Measurements from ENCODE around the gene TIMP3.
"Not testable (repeated sequence)": the region's sequence is repeated elsewhere in the genome, so short reads cannot be mapped to it uniquely, and the experiment has no call there.

Gene TIMP3

GRCh38 chr22:32801537-32802236, at the start of gene TIMP3:
TIMP3 (plus strand) TSS chr22:32801705; CDS start chr22:32802002, 297 bp downstream.
- peak; percentile 78 for ATAC-seq
- TF ChIP-seq ZNF8 (CRISPR knock-in tag; IDR thresholded peaks at IDR 0.05) (no peak), ISL1 (CRISPR knock-in tag; IDR thresholded peaks at IDR 0.05) (no peak)

DNA sequence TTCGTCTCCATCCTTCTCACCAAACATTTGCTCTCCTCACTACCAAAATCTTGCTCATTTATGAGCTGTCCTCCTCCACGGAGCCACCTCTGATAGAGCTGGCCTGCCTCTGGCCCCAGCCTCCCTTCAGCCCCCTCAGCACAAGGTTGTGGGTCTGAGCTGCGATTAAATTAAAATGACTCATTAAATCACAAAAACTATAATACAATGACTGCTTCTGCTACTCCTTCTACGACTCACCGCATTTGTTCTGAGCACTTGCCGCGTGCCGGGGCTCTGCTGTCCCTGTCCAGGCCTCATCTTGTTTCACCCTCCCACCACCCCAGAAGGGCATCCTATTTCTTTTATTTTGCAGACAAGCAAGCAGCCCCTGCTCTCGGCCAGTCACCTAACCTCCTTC, 49.2 kb upstream of the TIMP3 start:
- no peak for ATAC-seq
- TF ChIP-seq RARB (CRISPR knock-in tag; IDR thresholded peaks at IDR 0.05) = no peak
- no peak for TF ChIP-seq CSDC2 (CRISPR knock-in tag; IDR thresholded peaks at IDR 0.05)
- TF ChIP-seq TOX (CRISPR knock-in tag; IDR thresholded peaks at IDR 0.05; ENCODE audit: borderline replicate concordance) = no peak
- TF ChIP-seq ZFP30 (CRISPR knock-in tag; IDR thresholded peaks at IDR 0.05) = no peak
- TF ChIP-seq ZC3H10 (CRISPR knock-in tag; IDR thresholded peaks at IDR 0.05) = no peak
- TF ChIP-seq PATZ1 (CRISPR knock-in tag; IDR thresholded peaks at IDR 0.05; ENCODE audit: borderline replicate concordance) = no peak

DNA sequence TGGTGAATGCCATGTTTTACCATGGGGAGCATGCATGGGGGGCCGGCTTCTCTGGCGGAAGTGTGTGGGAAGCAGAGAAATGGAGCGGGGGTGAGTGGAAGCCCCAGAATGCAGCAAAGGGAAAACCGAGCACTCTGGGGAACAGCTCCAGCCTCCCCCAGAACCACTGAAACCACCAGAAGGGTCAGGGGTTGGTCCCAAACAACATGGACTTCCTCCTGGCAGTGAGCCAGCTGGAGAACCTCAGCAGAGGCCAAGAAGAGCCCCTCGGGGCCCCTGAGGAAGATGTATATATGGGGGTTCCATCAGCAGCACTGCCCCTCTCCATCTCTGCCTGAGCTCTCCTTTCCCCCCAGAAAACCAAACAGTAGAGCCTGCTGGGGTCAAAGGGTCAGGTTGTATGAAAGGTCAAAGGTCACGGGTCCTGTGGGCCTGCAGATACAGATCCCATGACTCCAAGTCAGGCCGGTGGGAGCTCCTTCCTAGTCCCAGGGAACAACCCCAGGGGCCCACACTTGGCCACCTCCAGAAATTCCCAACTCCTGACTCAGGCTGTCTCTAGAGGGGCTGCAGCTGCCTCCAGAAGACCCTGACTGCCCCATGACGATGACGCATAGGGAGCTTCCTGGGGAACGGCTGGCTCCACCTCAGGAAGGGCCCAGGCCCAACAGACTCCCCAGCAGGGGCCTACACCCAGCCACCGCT, 48.5 kb upstream of the TIMP3 start:
- TF ChIP-seq ZNF565 (CRISPR knock-in tag; conservative IDR thresholded peaks at IDR 0.05; ENCODE audit: low read depth) = no peak
- no peak for TF ChIP-seq ZNF70 (CRISPR knock-in tag; IDR thresholded peaks at IDR 0.05)
- TF ChIP-seq TCF4 (CRISPR knock-in tag; IDR thresholded peaks at IDR 0.05; ENCODE audit: borderline replicate concordance) = no peak
- TF ChIP-seq ZNF8 (CRISPR knock-in tag; IDR thresholded peaks at IDR 0.05) = no peak
- no peak for TF ChIP-seq ISL1 (CRISPR knock-in tag; IDR thresholded peaks at IDR 0.05)
- no peak for ATAC-seq

DNA sequence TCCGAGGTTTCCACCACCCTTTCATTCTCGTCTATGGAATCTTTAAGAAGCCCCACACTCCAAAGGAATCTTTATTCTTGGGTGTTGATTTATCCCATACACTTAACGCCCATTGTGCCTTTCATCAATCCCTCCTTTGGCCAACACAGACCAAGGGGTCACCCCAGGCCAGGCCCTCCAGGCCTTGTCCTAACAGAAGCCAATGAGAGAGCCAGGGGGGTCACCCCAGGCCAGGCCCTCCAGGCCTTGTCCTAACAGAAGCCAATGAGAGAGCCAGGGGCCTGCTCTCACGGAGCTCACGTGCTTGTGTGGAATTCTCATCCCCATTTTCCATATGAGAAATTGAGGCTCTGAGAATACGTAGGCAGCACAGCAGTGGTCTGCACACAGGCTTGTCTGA, 47.9 kb upstream of the TIMP3 start:
- no peak for ATAC-seq
- no peak for TF ChIP-seq TCF4 (CRISPR knock-in tag; IDR thresholded peaks at IDR 0.05; ENCODE audit: borderline replicate concordance)
- TF ChIP-seq ZC3H10 (CRISPR knock-in tag; IDR thresholded peaks at IDR 0.05) = no peak
- TF ChIP-seq ZFP30 (CRISPR knock-in tag; IDR thresholded peaks at IDR 0.05) = no peak
- TF ChIP-seq RARB (CRISPR knock-in tag; IDR thresholded peaks at IDR 0.05) = no peak
- no peak for TF ChIP-seq CSDC2 (CRISPR knock-in tag; IDR thresholded peaks at IDR 0.05)
- no peak for TF ChIP-seq OSR1 (CRISPR knock-in tag; IDR thresholded peaks at IDR 0.05)

- ATAC-seq = no peak
- TF ChIP-seq TOX (CRISPR knock-in tag; IDR thresholded peaks at IDR 0.05; ENCODE audit: borderline replicate concordance) (no peak), ZNF565 (CRISPR knock-in tag; conservative IDR thresholded peaks at IDR 0.05; ENCODE audit: low read depth) (no peak), ARNTL (CRISPR knock-in tag; IDR thresholded peaks at IDR 0.05; ENCODE audit: borderline replicate concordance, low read depth) (no peak), SNAI2 (CRISPR knock-in tag; IDR thresholded peaks at IDR 0.05) (no peak), ZC3H10 (CRISPR knock-in tag; IDR thresholded peaks at IDR 0.05) (no peak), RARB (CRISPR knock-in tag; IDR thresholded peaks at IDR 0.05) (no peak), ISL1 (CRISPR knock-in tag; IDR thresholded peaks at IDR 0.05) (no peak)
- TF ChIP-seq, protein P1, sequence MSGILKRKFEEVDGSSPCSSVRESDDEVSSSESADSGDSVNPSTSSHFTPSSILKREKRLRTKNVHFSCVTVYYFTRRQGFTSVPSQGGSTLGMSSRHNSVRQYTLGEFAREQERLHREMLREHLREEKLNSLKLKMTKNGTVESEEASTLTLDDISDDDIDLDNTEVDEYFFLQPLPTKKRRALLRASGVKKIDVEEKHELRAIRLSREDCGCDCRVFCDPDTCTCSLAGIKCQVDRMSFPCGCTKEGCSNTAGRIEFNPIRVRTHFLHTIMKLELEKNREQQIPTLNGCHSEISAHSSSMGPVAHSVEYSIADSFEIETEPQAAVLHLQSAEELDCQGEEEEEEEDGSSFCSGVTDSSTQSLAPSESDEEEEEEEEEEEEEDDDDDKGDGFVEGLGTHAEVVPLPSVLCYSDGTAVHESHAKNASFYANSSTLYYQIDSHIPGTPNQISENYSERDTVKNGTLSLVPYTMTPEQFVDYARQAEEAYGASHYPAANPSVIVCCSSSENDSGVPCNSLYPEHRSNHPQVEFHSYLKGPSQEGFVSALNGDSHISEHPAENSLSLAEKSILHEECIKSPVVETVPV (CRISPR knock-in tag; IDR thresholded peaks at IDR 0.05) = no peak
These were observed 47.0 kb upstream of the TIMP3 start for GRCh38 chr22:32754413-32755041.

DNA sequence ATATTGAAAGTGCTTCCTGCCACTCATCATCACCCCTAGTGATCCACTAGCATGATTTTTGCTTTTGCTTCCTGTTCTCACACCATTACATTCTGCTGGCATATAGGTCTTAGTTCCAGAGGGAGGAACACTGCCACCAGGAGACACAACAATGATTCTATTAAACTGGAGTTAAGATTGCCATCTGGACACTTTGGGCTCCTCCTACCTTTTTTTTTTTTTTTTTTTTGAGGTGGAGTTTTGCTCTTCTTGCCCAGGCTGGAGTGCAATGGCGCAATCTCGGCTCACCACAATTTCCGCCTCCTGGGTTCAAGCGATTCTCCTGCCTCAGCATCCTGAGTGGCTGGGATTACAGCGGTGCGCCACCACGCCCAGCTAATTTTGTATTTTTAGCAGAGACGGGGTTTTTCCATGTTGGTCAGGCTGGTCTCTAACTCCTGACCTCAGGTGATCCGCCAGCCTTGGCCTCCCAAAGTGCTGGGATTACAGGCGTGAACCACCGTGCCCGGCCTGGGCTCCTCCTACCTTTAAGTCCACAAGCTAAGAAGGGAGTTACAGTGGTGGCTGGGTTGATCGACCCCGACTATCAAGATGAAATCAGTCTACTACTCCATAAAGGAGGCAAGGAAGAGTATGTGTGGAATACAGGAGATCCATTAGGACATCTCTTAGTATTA, 44.3 kb upstream of the TIMP3 start:
- not testable (repeated sequence) for ATAC-seq

GRCh38 chr22:32758866-32759385, 42.6 kb upstream of the TIMP3 start:
- ATAC-seq = no peak
- TF ChIP-seq ZFP3 (CRISPR knock-in tag; IDR thresholded peaks at IDR 0.05) (no peak), POU6F1 (CRISPR knock-in tag; IDR thresholded peaks at IDR 0.05; ENCODE audit: borderline replicate concordance, low read depth) (no peak), ZNF565 (CRISPR knock-in tag; conservative IDR thresholded peaks at IDR 0.05; ENCODE audit: low read depth) (no peak), ARNTL (CRISPR knock-in tag; IDR thresholded peaks at IDR 0.05; ENCODE audit: borderline replicate concordance, low read depth) (no peak), ISL1 (CRISPR knock-in tag; IDR thresholded peaks at IDR 0.05) (no peak), ZNF8 (CRISPR knock-in tag; IDR thresholded peaks at IDR 0.05) (no peak), ZC3H10 (CRISPR knock-in tag; IDR thresholded peaks at IDR 0.05) (no peak), CSDC2 (CRISPR knock-in tag; IDR thresholded peaks at IDR 0.05) (no peak), TOX (CRISPR knock-in tag; IDR thresholded peaks at IDR 0.05; ENCODE audit: borderline replicate concordance) (no peak), ZFP30 (CRISPR knock-in tag; IDR thresholded peaks at IDR 0.05) (no peak), OSR1 (CRISPR knock-in tag; IDR thresholded peaks at IDR 0.05) (no peak), ZNF70 (CRISPR knock-in tag; IDR thresholded peaks at IDR 0.05) (no peak), RARB (CRISPR knock-in tag; IDR thresholded peaks at IDR 0.05) (no peak), PPARA (CRISPR knock-in tag; IDR thresholded peaks at IDR 0.05; ENCODE audit: borderline replicate concordance) (no peak), GLIS3 (CRISPR knock-in tag; IDR thresholded peaks at IDR 0.05) (no peak)
- TF ChIP-seq, protein P1 (CRISPR knock-in tag; IDR thresholded peaks at IDR 0.05) = no peak

All from SK-N-SH treated with all-trans-retinoic acid at 6 μM for 48 hours (cell line).